Islet of Langerhans (tissue), 1 donor: Measurements from ENCODE around the gene TMEM156.

Experiments used
- FAIRE-seq: peaks from one replicate; lab custom pipeline; 2011; peaks lifted over from hg19 to GRCh38; lab: Jason Lieb, UNC

Gene TMEM156

GRCh38 chr4:38923746-38924145, 108.5 kb downstream of the TMEM156 start:
- no peak for FAIRE-seq

DNA sequence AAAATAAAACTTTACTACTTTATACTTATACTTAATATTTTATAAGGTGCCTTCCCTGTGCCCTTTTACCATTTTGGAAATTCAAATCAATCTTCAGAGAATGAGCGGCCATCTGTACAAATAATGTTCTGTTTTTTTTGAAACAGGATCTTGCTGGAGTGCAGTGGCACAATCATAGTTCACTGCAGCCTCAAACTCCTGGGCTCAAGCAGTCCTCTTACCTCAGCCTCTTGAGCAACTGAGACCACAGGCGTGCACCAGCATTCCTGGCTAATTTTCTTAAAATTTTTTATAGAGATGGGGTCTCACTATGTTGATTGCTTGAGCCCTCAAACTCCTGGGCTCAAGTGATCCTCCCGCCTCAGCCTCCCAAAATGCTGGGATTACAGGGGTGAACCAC, 111.1 kb downstream of the TMEM156 start:
- FAIRE-seq = no peak

- FAIRE-seq = no peak
Measured at GRCh38 chr4:38920677-38921076, 111.5 kb downstream of the TMEM156 start.

GRCh38 chr4:38920186-38920585, 112.0 kb downstream of the TMEM156 start:
- no peak for FAIRE-seq

DNA sequence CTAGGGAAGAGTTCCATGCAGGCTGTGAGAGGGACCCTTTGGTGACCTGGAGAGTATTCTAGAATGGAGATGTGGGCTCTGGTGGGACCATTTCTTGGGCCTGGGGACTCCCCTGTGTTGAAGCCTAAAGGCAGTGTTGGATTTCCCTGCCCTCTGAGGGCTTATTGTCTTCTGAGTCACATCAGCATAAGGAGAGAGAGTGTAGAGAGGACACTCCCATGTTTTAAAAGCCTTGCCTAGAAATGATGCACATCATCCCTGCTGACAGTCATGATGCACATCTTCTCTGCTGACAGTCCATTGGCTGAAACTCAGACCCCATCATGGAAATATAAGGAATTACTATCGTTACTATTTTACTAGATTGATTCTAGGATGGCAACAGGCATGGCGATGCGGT, 112.7 kb downstream of the TMEM156 start:
- no peak for FAIRE-seq

DNA sequence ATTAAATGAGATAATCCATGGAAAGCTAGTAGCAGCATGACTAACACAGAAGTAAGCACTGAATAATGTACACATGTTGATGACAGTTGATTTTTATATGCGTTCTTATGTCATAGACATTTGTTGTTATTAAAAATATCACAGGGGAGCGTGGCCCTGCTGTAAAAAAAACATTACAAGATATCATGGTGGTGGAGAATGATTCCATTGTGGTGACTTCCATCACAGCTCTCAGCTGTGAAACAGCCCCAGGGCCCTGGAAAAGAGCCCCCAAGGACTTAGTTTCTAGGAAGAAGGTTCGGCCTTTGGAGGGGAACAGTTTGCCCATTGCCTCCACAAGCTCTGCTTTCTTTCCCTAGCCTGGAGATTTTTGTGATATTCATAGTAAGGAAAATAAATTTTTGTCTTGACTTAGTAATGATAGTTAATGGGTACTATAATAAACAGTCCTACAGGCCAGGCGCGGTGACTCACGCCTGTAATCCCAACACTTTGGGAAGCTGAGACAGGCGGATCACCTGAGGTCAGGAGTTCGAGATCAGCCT, 114.7 kb downstream of the TMEM156 start:
- no peak for FAIRE-seq
